ENCODE results near the gene PSMD11.

GRCh38 chr17:32481193-32481592 is 36.9 kb downstream of the PSMD11 start:
- TF ChIP-seq EZH2 (conservative IDR thresholded peaks at IDR 0.05; ENCODE audit: low read depth, low read length) (no peak), LCORL (IDR thresholded peaks at IDR 0.05) (no peak), LCORL (CRISPR knock-in tag; IDR thresholded peaks at IDR 0.05) (no peak), SMARCE1 (IDR thresholded peaks at IDR 0.05; ENCODE audit: borderline replicate concordance) (no peak), ATF2 (CRISPR knock-in tag; IDR thresholded peaks at IDR 0.05) (no peak), ARHGAP35 (CRISPR knock-in tag; IDR thresholded peaks at IDR 0.05; ENCODE audit: borderline replicate concordance) (no peak), GTF2F1 (IDR thresholded peaks at IDR 0.05; ENCODE audit: low read length) (no peak), TMF1 (CRISPR knock-in tag; IDR thresholded peaks at IDR 0.05; ENCODE audit: low read depth) (no peak), ZNF274 (CRISPR knock-in tag; IDR thresholded peaks at IDR 0.05) (no peak), BATF2 (CRISPR knock-in tag; IDR thresholded peaks at IDR 0.05) (no peak), NRL (CRISPR knock-in tag; IDR thresholded peaks at IDR 0.05; ENCODE audit: borderline replicate concordance) (no peak)
- TF ChIP-seq, protein P1, sequence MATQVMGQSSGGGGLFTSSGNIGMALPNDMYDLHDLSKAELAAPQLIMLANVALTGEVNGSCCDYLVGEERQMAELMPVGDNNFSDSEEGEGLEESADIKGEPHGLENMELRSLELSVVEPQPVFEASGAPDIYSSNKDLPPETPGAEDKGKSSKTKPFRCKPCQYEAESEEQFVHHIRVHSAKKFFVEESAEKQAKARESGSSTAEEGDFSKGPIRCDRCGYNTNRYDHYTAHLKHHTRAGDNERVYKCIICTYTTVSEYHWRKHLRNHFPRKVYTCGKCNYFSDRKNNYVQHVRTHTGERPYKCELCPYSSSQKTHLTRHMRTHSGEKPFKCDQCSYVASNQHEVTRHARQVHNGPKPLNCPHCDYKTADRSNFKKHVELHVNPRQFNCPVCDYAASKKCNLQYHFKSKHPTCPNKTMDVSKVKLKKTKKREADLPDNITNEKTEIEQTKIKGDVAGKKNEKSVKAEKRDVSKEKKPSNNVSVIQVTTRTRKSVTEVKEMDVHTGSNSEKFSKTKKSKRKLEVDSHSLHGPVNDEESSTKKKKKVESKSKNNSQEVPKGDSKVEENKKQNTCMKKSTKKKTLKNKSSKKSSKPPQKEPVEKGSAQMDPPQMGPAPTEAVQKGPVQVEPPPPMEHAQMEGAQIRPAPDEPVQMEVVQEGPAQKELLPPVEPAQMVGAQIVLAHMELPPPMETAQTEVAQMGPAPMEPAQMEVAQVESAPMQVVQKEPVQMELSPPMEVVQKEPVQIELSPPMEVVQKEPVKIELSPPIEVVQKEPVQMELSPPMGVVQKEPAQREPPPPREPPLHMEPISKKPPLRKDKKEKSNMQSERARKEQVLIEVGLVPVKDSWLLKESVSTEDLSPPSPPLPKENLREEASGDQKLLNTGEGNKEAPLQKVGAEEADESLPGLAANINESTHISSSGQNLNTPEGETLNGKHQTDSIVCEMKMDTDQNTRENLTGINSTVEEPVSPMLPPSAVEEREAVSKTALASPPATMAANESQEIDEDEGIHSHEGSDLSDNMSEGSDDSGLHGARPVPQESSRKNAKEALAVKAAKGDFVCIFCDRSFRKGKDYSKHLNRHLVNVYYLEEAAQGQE (IDR thresholded peaks at IDR 0.05; ENCODE audit: borderline replicate concordance in 1 of 2, low read depth in 1 of 2, low read length in 2 of 2) = no peak
